GM13977 (cell line): Measurements from ENCODE around the gene ILDR2.
"Not testable (repeated sequence)": the region's sequence is repeated elsewhere in the genome, so short reads cannot be mapped to it uniquely, and the experiment has no call there.

Experiments
- DNase-seq: peaks from one replicate; pipeline ENCODE4 v3.0.0; 2012; ENCODE audit warnings: low spot score
- in situ Hi-C: fragments of 300-500 bp; cut with MboI; formaldehyde crosslinking; loops from one replicate; pipeline ENCODE4 v1.12.0; 2022; ENCODE audit warnings: low sequenced_read_pairs, low pct_unique_long_range_greater_than_20kb, mixed read lengths, inconsistent platforms; ENCODE audit not compliant: unreplicated experiment
- TF ChIP-seq, protein P1 (sequence below): IDR thresholded peaks from 2 replicates; pipeline ENCODE4 v1.5.1; 2012; ENCODE audit warnings: mild to moderate bottlenecking, control low read depth; ENCODE audit not compliant: insufficient read depth; ENCODE audit errors: extremely low read depth, missing control alignments

ILDR2 gene

DNA sequence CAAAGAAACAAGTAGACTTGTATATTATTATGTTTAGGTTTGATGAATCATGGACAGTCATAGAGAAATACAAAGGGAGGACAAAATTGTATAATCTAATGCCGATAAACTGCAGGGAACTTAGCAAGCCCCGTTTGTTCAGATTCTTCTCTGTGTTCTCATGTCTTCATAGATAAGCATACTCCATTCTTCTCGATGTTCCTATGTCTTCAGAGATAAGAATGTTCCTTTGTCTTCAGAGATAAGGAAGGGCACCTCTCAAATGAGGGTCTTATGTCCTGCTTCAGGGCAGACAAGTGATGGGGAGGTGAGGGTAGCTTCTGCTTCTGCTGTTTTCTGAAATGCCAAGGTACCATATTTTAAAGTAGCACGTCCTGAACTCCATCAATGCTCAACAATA lies 79.6 kb downstream of the ILDR2 start:
- TF ChIP-seq, protein P1, sequence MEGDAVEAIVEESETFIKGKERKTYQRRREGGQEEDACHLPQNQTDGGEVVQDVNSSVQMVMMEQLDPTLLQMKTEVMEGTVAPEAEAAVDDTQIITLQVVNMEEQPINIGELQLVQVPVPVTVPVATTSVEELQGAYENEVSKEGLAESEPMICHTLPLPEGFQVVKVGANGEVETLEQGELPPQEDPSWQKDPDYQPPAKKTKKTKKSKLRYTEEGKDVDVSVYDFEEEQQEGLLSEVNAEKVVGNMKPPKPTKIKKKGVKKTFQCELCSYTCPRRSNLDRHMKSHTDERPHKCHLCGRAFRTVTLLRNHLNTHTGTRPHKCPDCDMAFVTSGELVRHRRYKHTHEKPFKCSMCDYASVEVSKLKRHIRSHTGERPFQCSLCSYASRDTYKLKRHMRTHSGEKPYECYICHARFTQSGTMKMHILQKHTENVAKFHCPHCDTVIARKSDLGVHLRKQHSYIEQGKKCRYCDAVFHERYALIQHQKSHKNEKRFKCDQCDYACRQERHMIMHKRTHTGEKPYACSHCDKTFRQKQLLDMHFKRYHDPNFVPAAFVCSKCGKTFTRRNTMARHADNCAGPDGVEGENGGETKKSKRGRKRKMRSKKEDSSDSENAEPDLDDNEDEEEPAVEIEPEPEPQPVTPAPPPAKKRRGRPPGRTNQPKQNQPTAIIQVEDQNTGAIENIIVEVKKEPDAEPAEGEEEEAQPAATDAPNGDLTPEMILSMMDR = no peak
- in situ Hi-C loops = no loop called here
- no peak for DNase-seq

DNA sequence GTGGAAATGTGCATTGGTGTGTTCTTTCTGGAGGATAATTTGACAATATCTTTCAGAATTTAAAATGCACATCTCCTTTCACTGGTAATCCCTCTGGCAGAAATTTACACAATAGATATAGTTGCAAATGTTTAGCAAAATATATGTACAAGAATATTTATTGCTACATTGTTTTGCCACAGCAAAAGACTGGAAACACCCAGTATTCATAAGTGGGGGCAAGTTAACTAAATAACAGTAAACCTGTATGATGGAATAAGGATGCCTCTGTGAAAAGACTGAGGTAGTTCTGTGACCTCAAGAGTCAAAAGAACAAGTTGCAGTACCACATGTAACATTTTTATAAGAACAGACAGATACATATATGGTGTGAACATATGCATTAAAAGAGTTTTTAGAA lies 85.6 kb downstream of the ILDR2 start:
- TF ChIP-seq, protein P1 = no peak
- no peak for DNase-seq
- in situ Hi-C loops = no loop called here

DNA sequence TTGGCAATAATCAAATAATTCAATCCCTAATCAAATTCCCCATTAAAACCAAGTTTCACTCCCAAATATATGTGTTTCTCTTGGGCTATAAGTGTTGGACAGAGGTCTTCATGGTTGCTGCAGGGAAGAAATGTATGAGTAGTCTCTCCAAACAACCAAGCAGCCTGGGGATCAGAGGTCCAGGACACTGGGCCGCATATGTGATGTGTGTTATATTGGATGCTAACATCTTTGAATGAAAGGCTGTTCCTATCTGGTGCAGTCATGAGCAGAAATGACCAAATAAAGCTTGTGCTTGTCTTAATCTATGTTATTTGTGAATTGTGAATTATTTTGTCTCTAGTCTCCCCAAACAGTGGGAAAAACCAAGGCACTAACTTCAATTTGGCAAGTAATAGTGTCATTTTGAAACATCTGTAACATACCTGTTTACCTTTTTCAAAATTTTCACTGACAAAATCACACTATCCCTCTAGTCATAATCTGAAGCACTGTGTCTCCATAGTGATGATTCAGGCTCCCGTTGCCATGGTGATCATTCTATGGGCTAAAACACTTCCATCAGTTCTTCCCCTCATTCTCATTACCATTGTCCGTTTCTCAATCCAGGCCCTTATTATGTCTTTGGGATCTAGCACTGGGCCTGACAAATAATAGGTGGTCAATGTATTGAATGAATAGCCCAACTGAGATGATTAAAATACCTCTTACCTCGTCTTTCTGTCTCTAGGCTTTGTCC lies 86.8 kb downstream of the ILDR2 start:
- in situ Hi-C loops = no loop called here
- DNase-seq = no peak
- TF ChIP-seq, protein P1 = no peak

DNA sequence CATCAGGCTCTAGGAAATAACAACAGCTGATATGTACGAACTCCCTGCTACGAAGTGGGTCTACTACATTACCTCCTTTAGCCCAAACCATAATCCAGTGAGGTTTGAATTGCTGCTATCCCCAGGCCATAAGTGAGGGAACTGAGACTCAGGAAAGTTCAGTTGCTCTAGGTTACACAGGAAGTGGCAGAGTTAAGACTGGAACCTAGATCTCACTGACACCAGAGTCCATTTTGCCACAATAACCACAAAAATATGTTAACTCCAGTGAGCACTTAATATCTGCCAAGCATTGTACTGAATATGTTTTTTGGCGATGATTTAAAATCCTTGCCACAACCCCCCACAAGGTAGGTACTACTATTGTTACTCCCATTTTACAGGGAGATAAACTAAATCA lies 90.4 kb downstream of the ILDR2 start:
- no peak for DNase-seq
- in situ Hi-C loops = no loop called here
- TF ChIP-seq, protein P1 = no peak

DNA sequence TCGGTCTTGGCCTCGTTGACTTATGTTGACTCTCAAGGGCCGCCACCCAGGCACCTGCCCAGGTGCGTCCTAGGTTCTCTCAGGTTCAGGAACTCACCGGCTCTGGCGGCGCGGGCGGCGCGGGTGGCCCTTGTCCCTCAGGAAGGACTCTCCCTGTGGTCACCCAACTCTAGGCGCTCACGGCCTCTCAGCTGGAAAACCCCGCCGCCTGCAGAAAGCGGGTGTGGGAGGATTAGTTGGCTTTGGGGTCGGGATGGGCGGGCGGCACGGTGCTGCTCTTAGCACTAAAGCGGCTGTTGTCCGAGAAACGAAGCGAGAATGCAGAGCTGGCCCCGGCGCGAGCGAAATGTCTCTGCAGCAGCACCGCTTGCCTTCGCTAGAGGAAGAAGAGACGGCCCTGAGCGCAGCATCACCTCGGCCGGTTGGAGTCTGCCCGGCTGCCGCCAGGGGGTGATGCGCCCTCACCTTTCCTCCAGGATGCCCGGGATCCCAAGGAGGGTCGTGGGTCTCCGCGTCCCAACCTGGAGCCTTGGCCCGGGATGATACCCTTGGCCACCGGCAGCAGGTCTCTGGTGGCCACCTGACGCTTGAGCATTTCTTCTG lies 91.2 kb downstream of the ILDR2 start:
- peak; percentile 31 for DNase-seq
- in situ Hi-C loops = no loop called here
- TF ChIP-seq, protein P1 = peak; percentile 72

DNA sequence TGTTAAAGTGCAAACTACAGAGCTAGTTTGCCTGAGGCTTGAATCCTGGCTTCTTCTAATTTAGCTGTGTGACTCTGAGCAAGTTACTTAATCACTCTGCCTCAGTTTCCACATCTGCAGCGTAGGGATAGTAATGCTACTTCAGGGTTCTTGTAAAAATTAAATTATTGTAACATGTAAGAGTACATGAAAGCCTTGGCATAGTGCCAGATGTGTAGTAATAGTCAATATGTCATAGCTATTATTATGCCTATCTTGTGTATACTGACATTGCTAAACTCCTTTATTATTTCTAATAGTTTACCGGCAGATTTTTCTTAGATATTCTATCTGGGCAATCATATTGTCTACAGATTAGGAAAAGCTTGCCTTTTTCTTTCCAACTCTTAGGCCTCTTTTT lies 92.4 kb downstream of the ILDR2 start:
- in situ Hi-C loops = no loop called here
- TF ChIP-seq, protein P1 = no peak
- DNase-seq = no peak

DNA sequence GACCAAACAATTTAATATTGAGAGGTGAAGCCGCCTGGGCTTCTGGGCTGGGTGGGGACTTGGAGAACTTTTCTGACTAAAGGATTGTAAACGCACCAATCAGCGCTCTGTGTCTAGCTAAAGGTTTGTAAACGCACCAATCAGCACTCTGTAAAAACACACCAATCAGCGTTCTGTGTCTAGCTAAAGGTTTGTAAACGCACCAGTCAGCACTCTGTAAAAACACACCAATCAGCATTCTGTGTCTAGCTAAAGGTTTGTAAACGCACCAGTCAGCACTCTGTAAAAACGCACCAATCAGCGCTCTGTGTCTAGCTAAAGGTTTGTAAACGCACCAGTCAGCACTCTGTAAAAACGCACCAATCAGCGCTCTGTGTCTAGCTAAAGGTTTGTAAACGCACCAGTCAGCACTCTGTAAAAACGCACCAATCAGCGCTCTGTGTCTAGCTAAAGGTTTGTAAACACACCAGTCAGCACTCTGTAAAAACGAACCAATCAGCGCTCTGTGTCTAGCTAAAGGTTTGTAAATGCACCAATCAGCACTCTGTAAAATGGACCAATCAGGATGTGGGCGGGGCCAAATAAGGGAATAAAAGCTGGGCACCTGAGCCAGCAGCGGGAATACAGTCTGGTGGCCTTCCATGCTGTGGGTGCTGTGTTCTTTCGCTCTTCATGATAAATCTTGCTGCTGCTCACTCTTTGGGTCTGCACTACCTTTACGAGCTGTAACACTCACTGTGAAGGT lies 97.0 kb downstream of the ILDR2 start:
- DNase-seq, in situ Hi-C loops: not testable (repeated sequence)
